CD14-positive monocyte (primary cell): ENCODE data around the gene FOCAD. TPM values are rescaled to one million over a fixed set of nuclear protein-coding genes. Genes with fewer than 3 reads are reported as not detected.
A peak's percentile ranks its signal among the peaks of the same experiment; 100 is the strongest.

Experiments
- DNase-seq, 3 donors: peaks; one replicate each; pipeline ENCODE4 v3.0.0-alpha.2; 2011 to 2022
- H2AFZ ChIP-seq: 2 replicates; pipeline ENCODE4 v1.6.0; 2012; ENCODE audit warnings: mild to moderate bottlenecking, low read depth, low read length, inconsistent platforms; ENCODE audit not compliant: insufficient read depth, poor library complexity, severe bottlenecking
- H3K27ac ChIP-seq, 2 donors: 1 replicate in 1 of 2; 2 replicates in 1 of 2; pipeline ENCODE4 v1.5.1; 2012 to 2013; ENCODE audit warnings: low read length in 2 of 2, control low read depth in 1 of 2, inconsistent platforms in 1 of 2, low read depth in 1 of 2, mild to moderate bottlenecking in 1 of 2
- H3K27me3 ChIP-seq, 2 donors: one replicate each; pipeline versions ENCODE4 v1.6.0 to v1.6.1; 2011 to 2013; ENCODE audit warnings: low read length in 2 of 2; ENCODE audit not compliant: control insufficient read depth in 2 of 2, insufficient read depth in 2 of 2
- H3K36me3 ChIP-seq, 2 donors: replicated peaks in 1 of 2; 1 replicate in 1 of 2; 2 replicates in 1 of 2; pipeline versions ENCODE4 v1.5.1 to v1.6.1; 2012 to 2013; ENCODE audit warnings: low read length in 2 of 2, control low read depth in 1 of 2, inconsistent platforms in 1 of 2, mild to moderate bottlenecking in 1 of 2; ENCODE audit not compliant: insufficient read depth in 2 of 2, control insufficient read depth in 1 of 2
- H3K4me1 ChIP-seq, 2 donors: 1 replicate in 1 of 2; 2 replicates in 1 of 2; pipeline versions ENCODE4 v1.5.1 to v1.6.1; 2012 to 2013; ENCODE audit warnings: low read length in 2 of 2, control low read depth in 1 of 2, inconsistent platforms in 1 of 2, mild to moderate bottlenecking in 1 of 2, moderate library complexity in 1 of 2; ENCODE audit not compliant: insufficient read depth in 2 of 2, control insufficient read depth in 1 of 2
- H3K4me2 ChIP-seq: replicated peaks from 2 replicates; pipeline ENCODE3; 2012; ENCODE audit warnings: low read length, moderate library complexity, mild to moderate bottlenecking; ENCODE audit not compliant: poor library complexity, severe bottlenecking; ENCODE audit errors: extremely low read depth
- H3K4me3 ChIP-seq, 3 experiments: fragments of 200-600 bp in 1 of 3; sonication (generic) in 1 of 3; replicated peaks in 1 of 3; 1 replicate in 2 of 3; 2 replicates in 1 of 3; pipeline ENCODE4 v1.5.1; 2011 to 2013; ENCODE audit warnings: low read length in 3 of 3, mild to moderate bottlenecking in 3 of 3, control low read depth in 2 of 3, low read depth in 2 of 3, inconsistent platforms in 1 of 3, moderate library complexity in 1 of 3
- H3K79me2 ChIP-seq: 2 replicates; pipeline ENCODE4 v1.6.0; 2012; ENCODE audit warnings: mild to moderate bottlenecking, control low read depth, inconsistent platforms, low read length, moderate library complexity; ENCODE audit not compliant: insufficient read depth
- H3K9ac ChIP-seq: 2 replicates; pipeline ENCODE4 v1.6.0; 2017; ENCODE audit warnings: low read length, mild to moderate bottlenecking; ENCODE audit not compliant: insufficient read depth, poor library complexity, severe bottlenecking
- H3K9me3 ChIP-seq, 2 donors: replicated peaks in 1 of 2; 1 replicate in 1 of 2; 2 replicates in 1 of 2; pipeline versions ENCODE4 v1.5.1 to v1.6.1; 2012 to 2013; ENCODE audit warnings: low read length in 2 of 2, control low read depth in 1 of 2; ENCODE audit not compliant: control insufficient read depth in 1 of 2, insufficient read depth in 1 of 2
- H4K20me1 ChIP-seq: 2 replicates; pipeline ENCODE4 v1.6.0; 2012; ENCODE audit warnings: mild to moderate bottlenecking, low read length, control low read depth, moderate library complexity; ENCODE audit not compliant: insufficient read depth
- H3K27ac Mint-ChIP-seq, 7 donors: one replicate each; pipeline ENCODE4 v1.8.0; 2020; ENCODE audit warnings: mild to moderate bottlenecking in 7 of 7, mixed read lengths in 7 of 7, moderate library complexity in 6 of 7, inconsistent platforms in 2 of 7
- H3K27me3 Mint-ChIP-seq, 3 donors: one replicate each; pipeline ENCODE4 v1.8.0; 2021 to 2022; ENCODE audit warnings: low read depth in 3 of 3, mild to moderate bottlenecking in 3 of 3, mixed read lengths in 3 of 3, moderate library complexity in 3 of 3, inconsistent platforms in 1 of 3
- H3K36me3 Mint-ChIP-seq, 2 donors: one replicate each; pipeline ENCODE4 v1.8.0; 2020; ENCODE audit warnings: mixed read lengths in 2 of 2, inconsistent platforms in 1 of 2, mild to moderate bottlenecking in 1 of 2
- H3K4me1 Mint-ChIP-seq: one replicate; pipeline ENCODE4 v1.8.0; 2020; ENCODE audit warnings: mild to moderate bottlenecking, mixed read lengths
- H3K4me3 Mint-ChIP-seq, 2 donors: one replicate each; pipeline ENCODE4 v1.8.0; 2020; ENCODE audit warnings: mild to moderate bottlenecking in 2 of 2, mixed read lengths in 2 of 2, moderate library complexity in 1 of 2
- H3K9me3 Mint-ChIP-seq, 7 donors: one replicate each; pipeline ENCODE4 v1.8.0; 2020 to 2022; ENCODE audit warnings: mixed read lengths in 7 of 7, mild to moderate bottlenecking in 6 of 7, moderate library complexity in 6 of 7, inconsistent platforms in 2 of 7
- WGBS: methylation state at CpG from one replicate; pipeline ENCODE4 v1.1.5; 2013; ENCODE audit warnings: missing lambda C conversion rate; ENCODE audit not compliant: insufficient coverage; 5-methylcytosine and 5-hydroxymethylcytosine counted together
- intact Hi-C, 2 donors: fragments of 100-400 bp; cut with micrococcal nuclease; formaldehyde crosslinking; loops; one replicate each; pipeline versions ENCODE4 v1.15.0 to v1.15.1; 2023
- polyA plus RNA-seq, 3 donors: library from polyadenylated mRNA; depleted of rRNA in 1 of 3; unstranded in 2 of 3; stranded (reverse) in 1 of 3; fragments of 300-500 nt in 2 of 3; fragments of >200 nt in 1 of 3; fragmentation: Illumina TruSeq in 2 of 3; gene quantifications; 1 replicate in 2 of 3; 2 replicates in 1 of 3; pipeline ENCODE4 v1.2.3, GENCODE V29; 2012 to 2021
- TF ChIP-seq, protein P1 (sequence below): fragments of 200-600 bp; IDR thresholded peaks from one replicate; pipeline ENCODE4 v1.8.0; 2022; ENCODE audit warnings: antibody characterized with exemption, mild to moderate bottlenecking

The FOCAD gene
- polyA plus RNA-seq, 3 donors = 4.9 to 6.3 (median 5.1) TPM

DNA sequence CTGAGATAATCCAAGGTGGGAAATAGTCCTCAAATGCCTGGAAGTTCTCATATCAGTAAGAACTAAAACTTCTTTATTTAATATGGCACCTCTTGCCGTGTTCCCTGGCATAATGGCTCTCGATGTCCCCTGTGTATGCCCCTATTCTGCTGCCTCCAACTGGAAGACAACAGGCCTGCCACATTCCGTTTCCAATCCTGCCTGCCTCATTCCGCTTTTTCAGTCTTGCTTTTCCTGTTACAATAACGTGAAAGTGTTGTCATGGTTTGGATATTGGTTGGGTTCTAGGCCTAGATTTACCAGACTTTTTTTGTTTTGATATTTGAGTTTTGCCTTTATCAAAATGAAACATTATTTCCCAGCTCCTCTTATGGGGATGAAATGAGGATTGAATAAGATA is 98.2 kb downstream of the FOCAD start:
- H3K36me3 Mint-ChIP-seq = peaks cover 23 to 30% of the 10 kb centered on the region in 2 donors
- H3K27ac Mint-ChIP-seq = no peak overlapping the region

DNA sequence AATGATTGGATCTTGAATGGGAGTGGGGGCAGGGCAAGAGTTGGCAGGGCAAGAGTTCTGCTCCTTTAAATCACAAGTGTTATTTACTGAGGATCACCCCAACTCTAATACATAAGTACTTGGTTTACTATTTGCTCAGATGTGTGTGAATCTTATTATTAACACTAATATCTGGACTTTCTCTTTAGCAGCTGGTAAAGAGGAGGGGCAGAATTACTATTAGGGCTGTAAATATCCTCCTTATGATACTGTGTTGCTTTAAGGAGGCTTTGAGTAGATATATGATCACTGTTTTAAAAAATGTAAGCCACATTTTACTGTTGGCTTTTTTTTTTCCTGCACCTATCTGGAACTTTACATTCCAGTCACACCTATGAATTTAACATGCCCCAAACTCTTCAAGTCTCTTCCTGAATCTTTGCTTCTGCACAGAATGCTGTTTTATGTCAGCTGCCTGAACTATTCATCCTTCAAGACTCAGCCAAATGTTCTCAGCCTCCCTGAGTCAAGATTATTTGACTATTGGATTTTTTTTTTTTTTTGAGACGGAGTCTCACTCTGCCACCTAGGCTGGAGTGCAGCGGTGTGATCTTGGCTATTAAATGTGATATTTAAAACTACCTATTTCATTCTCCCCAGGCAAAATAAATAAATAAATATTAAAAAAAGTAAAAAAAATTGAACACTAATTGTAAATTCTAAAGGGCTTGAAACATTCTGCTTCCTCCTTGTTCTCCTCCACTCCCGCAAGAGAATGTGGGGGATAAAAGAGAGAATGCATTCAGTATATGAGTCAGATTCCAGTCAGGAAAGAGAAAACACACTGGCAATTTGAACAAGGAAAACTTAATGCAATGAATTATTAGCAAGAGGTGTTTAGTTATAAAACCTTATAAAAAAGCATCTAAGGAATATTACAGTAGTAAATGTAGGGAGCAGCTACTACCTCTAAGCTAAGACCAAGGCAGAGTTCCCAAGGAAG is 99.3 kb downstream of the FOCAD start:
- no peak overlapping the region for H3K4me3 Mint-ChIP-seq
- Histone ChIP-seq H3K79me2 (no peaks in the 10 kb centered on the region), H3K9ac (no peak overlapping the region), H3K4me1 (no peaks in the 10 kb centered on the region), H3K27me3 (no peaks in the 10 kb centered on the region), H4K20me1 (no peaks in the 10 kb centered on the region), H3K4me3 (no peak overlapping the region), H3K4me2 (no peak overlapping the region), H3K9me3 (no peaks in the 10 kb centered on the region), H3K36me3 (peaks cover 2 to 10% of the 10 kb centered on the region in 2 donors), H2AFZ (no peak overlapping the region), H3K27ac (no peak overlapping the region)
- peaks cover 19 to 28% of the 10 kb centered on the region in 2 donors for H3K36me3 Mint-ChIP-seq
- intact Hi-C loops = no loop called here
- no CpG with 5 or more reads among the region's 3 CpGs for WGBS
- no peaks in the 10 kb centered on the region for H3K27me3 Mint-ChIP-seq
- no peak for DNase-seq
- peak overlapping the region in 1 of 7 donors; percentile 50 for H3K27ac Mint-ChIP-seq
- TF ChIP-seq, protein P1, sequence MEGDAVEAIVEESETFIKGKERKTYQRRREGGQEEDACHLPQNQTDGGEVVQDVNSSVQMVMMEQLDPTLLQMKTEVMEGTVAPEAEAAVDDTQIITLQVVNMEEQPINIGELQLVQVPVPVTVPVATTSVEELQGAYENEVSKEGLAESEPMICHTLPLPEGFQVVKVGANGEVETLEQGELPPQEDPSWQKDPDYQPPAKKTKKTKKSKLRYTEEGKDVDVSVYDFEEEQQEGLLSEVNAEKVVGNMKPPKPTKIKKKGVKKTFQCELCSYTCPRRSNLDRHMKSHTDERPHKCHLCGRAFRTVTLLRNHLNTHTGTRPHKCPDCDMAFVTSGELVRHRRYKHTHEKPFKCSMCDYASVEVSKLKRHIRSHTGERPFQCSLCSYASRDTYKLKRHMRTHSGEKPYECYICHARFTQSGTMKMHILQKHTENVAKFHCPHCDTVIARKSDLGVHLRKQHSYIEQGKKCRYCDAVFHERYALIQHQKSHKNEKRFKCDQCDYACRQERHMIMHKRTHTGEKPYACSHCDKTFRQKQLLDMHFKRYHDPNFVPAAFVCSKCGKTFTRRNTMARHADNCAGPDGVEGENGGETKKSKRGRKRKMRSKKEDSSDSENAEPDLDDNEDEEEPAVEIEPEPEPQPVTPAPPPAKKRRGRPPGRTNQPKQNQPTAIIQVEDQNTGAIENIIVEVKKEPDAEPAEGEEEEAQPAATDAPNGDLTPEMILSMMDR = no peak
- H3K4me1 Mint-ChIP-seq = no peaks in the 10 kb centered on the region
- H3K9me3 Mint-ChIP-seq = peaks cover 0 to 2% (median 0%) of the 10 kb centered on the region in 7 donors

More for the DNA sequence above, 98.2 kb downstream of the FOCAD start:
- H3K27me3 ChIP-seq = no peaks in the 10 kb centered on the region
- no peaks in the 10 kb centered on the region for H3K4me1 Mint-ChIP-seq
- TF ChIP-seq, protein P1 = no peak
- no peaks in the 10 kb centered on the region for H3K9me3 ChIP-seq
- no peak overlapping the region for H3K27ac ChIP-seq
- H3K27me3 Mint-ChIP-seq = no peaks in the 10 kb centered on the region
- H4K20me1 ChIP-seq = no peaks in the 10 kb centered on the region
- H3K4me2 ChIP-seq = no peak overlapping the region
- H3K4me1 ChIP-seq = no peaks in the 10 kb centered on the region
- no peak overlapping the region for H3K4me3 ChIP-seq
- no peak overlapping the region for H3K9ac ChIP-seq
- intact Hi-C loops = no loop called here
- no peaks in the 10 kb centered on the region for H3K79me2 ChIP-seq
- peaks cover 0 to 2% (median 0%) of the 10 kb centered on the region in 7 donors for H3K9me3 Mint-ChIP-seq
- peaks cover 2 to 10% of the 10 kb centered on the region in 2 donors for H3K36me3 ChIP-seq
- H3K4me3 Mint-ChIP-seq = no peak overlapping the region
- DNase-seq = no peak
- 100% methylated on average over 2 of the region's 5 CpGs for WGBS
- no peak overlapping the region for H2AFZ ChIP-seq
